Common myeloid progenitor, CD34-positive (primary cell): Measurements from ENCODE around the gene WWC2.

Experiments
- CTCF ChIA-PET: fragments of 350-600 bp; sonication (Branson Sonifier 250); formaldehyde crosslinking; loops from one replicate; lab custom pipeline; 2021; ENCODE audit warnings: antibody characterized with exemption; lab: Charles Lee
- POLR2A ChIA-PET: fragments of 350-600 bp; sonication (Branson Sonifier 250); formaldehyde crosslinking; loops from one replicate; lab custom pipeline; 2021; ENCODE audit warnings: antibody characterized with exemption; lab: Charles Lee
- DNase-seq, 3 donors: peaks; one replicate each; pipeline versions ENCODE4 v3.0.0 to v3.0.0-alpha.2; 2013
- H3K27ac ChIP-seq, 2 experiments: 1 replicate in 1 of 2; 2 replicates in 1 of 2; pipeline ENCODE4 v1.7.0; 2013; ENCODE audit warnings: inconsistent platforms in 2 of 2, low read length in 2 of 2, mild to moderate bottlenecking in 2 of 2, low read depth in 1 of 2, moderate library complexity in 1 of 2; ENCODE audit not compliant: severe bottlenecking in 2 of 2, insufficient read depth in 1 of 2, poor library complexity in 1 of 2
- H3K27me3 ChIP-seq, 5 experiments: replicated peaks in 2 of 5; 1 replicate in 3 of 5; 2 replicates in 2 of 5; pipeline versions ENCODE4 v1.6.1 to v1.7.0; 2013; ENCODE audit warnings: low read length in 4 of 5, mild to moderate bottlenecking in 2 of 5, moderate library complexity in 2 of 5, inconsistent platforms in 1 of 5; ENCODE audit not compliant: insufficient read depth in 5 of 5, control insufficient read depth in 4 of 5
- H3K36me3 ChIP-seq, 4 experiments: 1 replicate in 2 of 4; 2 replicates in 2 of 4; pipeline versions ENCODE4 v1.6.1 to v1.7.0; 2013; ENCODE audit warnings: low read length in 3 of 4, control low read depth in 1 of 4, mild to moderate bottlenecking in 1 of 4; ENCODE audit not compliant: control insufficient read depth in 4 of 4, insufficient read depth in 4 of 4
- H3K4me1 ChIP-seq, 4 experiments: 1 replicate in 3 of 4; 2 replicates in 1 of 4; pipeline versions ENCODE4 v1.6.1 to v1.7.1; 2013; ENCODE audit warnings: low read length in 3 of 4, mild to moderate bottlenecking in 3 of 4, control low read depth in 1 of 4, inconsistent platforms in 1 of 4, moderate library complexity in 1 of 4; ENCODE audit not compliant: control insufficient read depth in 4 of 4, insufficient read depth in 4 of 4; ENCODE audit errors: control extremely low read depth in 1 of 4
- H3K4me3 ChIP-seq, 7 experiments: 1 replicate in 4 of 7; 2 replicates in 3 of 7; pipeline versions ENCODE4 v1.5.1 to v1.7.0; 2013; ENCODE audit warnings: mild to moderate bottlenecking in 7 of 7, low read length in 6 of 7, moderate library complexity in 6 of 7, inconsistent platforms in 2 of 7, low read depth in 2 of 7, control low read depth in 1 of 7; ENCODE audit not compliant: insufficient read depth in 4 of 7, control insufficient read depth in 1 of 7; ENCODE audit errors: extremely low read depth in 1 of 7
- H3K9me3 ChIP-seq, 5 experiments: 1 replicate in 4 of 5; 2 replicates in 1 of 5; pipeline versions ENCODE4 v1.6.1 to v1.7.1; 2013; ENCODE audit warnings: low read length in 4 of 5, mild to moderate bottlenecking in 2 of 5, inconsistent platforms in 1 of 5, low read depth in 1 of 5, moderate library complexity in 1 of 5; ENCODE audit not compliant: control insufficient read depth in 4 of 5, insufficient read depth in 2 of 5; ENCODE audit errors: control extremely low read depth in 1 of 5
- WGBS: methylation state at CpG from one replicate; pipeline ENCODE4 v1.1.5; 2013; ENCODE audit not compliant: insufficient coverage; 5-methylcytosine and 5-hydroxymethylcytosine counted together

The WWC2 gene

GRCh38 chr4:183268556-183268955, 169.5 kb downstream of the WWC2 start:
- ChIA-PET CTCF (interaction anchor here (1.3 to 1.5 kb wide), 2 partner anchors 331 to 343 kb away, joined by 5 to 6 read pairs; no protein-coding TSS in a partner anchor), POLR2A (no interaction called here)
- Histone ChIP-seq H3K9me3 (no peaks in the 10 kb centered on the region), H3K4me3 (no peak overlapping the region), H3K36me3 (peaks cover 0 to 4% (median under 1%) of the 10 kb centered on the region in 4 experiments), H3K27me3 (no peaks in the 10 kb centered on the region), H3K27ac (no peak overlapping the region), H3K4me1 (no peaks in the 10 kb centered on the region)
- 94% methylated on average over 6 of the region's 9 CpGs for whole genome bisulfite sequencing
- DNase-seq = no peak

GRCh38 chr4:183272384-183272783, 173.3 kb downstream of the WWC2 start:
- CTCF ChIA-PET = interaction anchor here (3.0 kb wide), 1 partner anchor 10 kb away, joined by 16 read pairs; no protein-coding TSS in a partner anchor

GRCh38 chr4:183276106-183276505, 177.0 kb downstream of the WWC2 start:
- WGBS = no CpG with 5 or more reads among the region's 1 CpG
- Histone ChIP-seq H3K4me3 (no peak overlapping the region), H3K9me3 (peaks cover 0 to 22% (median 6%) of the 10 kb centered on the region in 5 experiments), H3K27me3 (no peaks in the 10 kb centered on the region), H3K4me1 (no peaks in the 10 kb centered on the region), H3K36me3 (peaks cover 2 to 8% (median 3%) of the 10 kb centered on the region in 4 experiments), H3K27ac (no peak overlapping the region)
- ChIA-PET POLR2A (no interaction called here), CTCF (interaction anchor here (2.5 kb wide), 1 partner anchor 17 kb away, joined by 5 read pairs; no protein-coding TSS in a partner anchor)
- no peak for DNase-seq

More at GRCh38 chr4:183272384-183272783, 173.3 kb downstream of the WWC2 start:
- DNase-seq = no peak
- Histone ChIP-seq H3K4me1 (no peaks in the 10 kb centered on the region), H3K36me3 (peaks cover 0 to 8% (median 3%) of the 10 kb centered on the region in 4 experiments), H3K27me3 (no peaks in the 10 kb centered on the region), H3K27ac (no peak overlapping the region), H3K4me3 (no peak overlapping the region), H3K9me3 (peaks cover 0 to 22% (median 6%) of the 10 kb centered on the region in 5 experiments)
- 100% methylated on average over 1 of the region's 3 CpGs for WGBS
- POLR2A ChIA-PET = no interaction called here

DNA sequence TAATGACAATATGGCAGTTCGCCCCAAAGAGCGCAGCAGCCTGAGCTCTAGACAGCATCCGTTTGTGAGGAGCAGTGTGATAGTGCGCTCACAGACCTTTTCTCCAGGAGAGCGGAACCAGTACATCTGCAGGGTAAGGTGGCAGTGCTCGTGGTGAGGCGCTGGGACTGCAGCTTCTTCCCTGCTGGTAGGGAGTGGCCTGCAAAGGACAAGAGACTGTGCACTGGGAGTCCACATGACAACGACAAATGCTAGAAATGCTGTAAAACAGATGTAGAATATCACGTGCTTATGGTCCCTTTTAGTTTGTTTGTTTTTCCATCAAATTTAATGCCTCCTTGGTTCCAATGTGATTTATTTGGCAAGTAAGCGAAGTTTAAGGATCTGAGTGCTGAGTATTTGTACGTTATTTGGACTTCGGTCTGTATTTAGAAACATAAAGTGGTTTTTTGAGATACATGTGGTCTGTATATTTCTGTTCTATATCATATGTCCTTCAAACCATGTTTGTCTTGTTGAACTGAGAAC, 185.3 kb downstream of the WWC2 start:
- WGBS = 97% methylated on average over 9 of the region's 12 CpGs
- Histone ChIP-seq H3K9me3 (peaks cover 0 to under 1% (median 0%) of the 10 kb centered on the region in 5 experiments), H3K4me3 (no peak overlapping the region), H3K4me1 (no peaks in the 10 kb centered on the region), H3K36me3 (peaks cover 0 to 23% (median 4%) of the 10 kb centered on the region in 4 experiments), H3K27ac (no peak overlapping the region), H3K27me3 (no peaks in the 10 kb centered on the region)
- no peak for DNase-seq
- ChIA-PET CTCF (interaction anchor here (1.3 kb wide), 1 partner anchor 22 kb away, joined by 3 read pairs; no protein-coding TSS in a partner anchor), POLR2A (no interaction called here)

DNA sequence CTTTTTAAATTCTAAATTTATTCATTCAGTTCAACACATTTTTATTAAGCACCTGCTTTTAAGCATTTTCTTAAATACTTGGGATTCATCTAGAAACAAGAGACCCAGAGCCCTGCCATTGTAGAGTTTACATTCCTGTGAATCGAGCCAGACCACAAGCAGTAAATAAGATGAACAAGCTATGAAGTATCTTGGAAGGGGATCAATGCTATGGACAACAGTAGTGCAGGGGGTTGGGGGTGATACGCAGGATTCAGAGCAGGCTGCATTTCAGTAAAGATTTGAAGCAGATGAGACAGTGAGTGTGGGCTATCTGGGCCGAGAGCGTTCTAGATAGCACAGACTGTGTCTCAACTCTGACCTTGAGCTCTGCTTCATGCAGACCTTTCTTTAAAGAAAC, 185.9 kb downstream of the WWC2 start:
- ChIA-PET CTCF (no interaction called here), POLR2A (no interaction called here)
- Histone ChIP-seq H3K4me3 (no peak overlapping the region), H3K4me1 (no peaks in the 10 kb centered on the region), H3K9me3 (peaks cover 0 to 3% (median 0%) of the 10 kb centered on the region in 5 experiments), H3K27me3 (no peaks in the 10 kb centered on the region), H3K27ac (no peak overlapping the region), H3K36me3 (peaks cover 0 to 26% (median 5%) of the 10 kb centered on the region in 4 experiments)
- DNase-seq = no peak
- whole genome bisulfite sequencing = 88% methylated on average over 1 of the region's 4 CpGs

DNA sequence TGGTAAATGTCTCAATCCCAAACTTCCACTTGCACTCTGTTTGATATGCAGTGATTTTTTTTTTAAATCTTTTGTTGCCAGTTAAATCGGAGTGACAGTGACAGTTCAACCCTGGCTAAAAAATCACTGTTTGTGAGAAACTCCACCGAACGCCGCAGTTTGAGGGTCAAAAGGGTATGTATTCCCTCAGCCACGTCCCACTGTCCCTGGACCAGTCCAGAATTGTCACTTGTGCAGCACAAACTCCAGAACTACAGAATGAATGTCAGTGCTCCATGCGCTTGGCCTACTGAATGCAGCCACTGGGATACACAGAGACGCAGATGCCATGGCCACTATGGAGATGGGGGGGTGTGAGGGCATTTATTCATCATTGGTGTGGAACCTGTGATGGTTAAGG, 186.8 kb downstream of the WWC2 start:
- no peak for DNase-seq
- no peaks in the 10 kb centered on the region for H3K27me3 ChIP-seq
- peaks cover 0 to 3% (median 0%) of the 10 kb centered on the region in 5 experiments for H3K9me3 ChIP-seq
- no peaks in the 10 kb centered on the region for H3K4me1 ChIP-seq
- no peak overlapping the region for H3K27ac ChIP-seq
- ChIA-PET POLR2A (no interaction called here), CTCF (interaction anchor here (1.1 to 1.2 kb wide), 2 partner anchors 26 to 28 kb away, joined by 3 read pairs; no protein-coding TSS in a partner anchor)
- H3K4me3 ChIP-seq = no peak overlapping the region
- 96% methylated on average over 5 of the region's 7 CpGs for WGBS
- peaks cover 0 to 26% (median 4%) of the 10 kb centered on the region in 4 experiments for H3K36me3 ChIP-seq

DNA sequence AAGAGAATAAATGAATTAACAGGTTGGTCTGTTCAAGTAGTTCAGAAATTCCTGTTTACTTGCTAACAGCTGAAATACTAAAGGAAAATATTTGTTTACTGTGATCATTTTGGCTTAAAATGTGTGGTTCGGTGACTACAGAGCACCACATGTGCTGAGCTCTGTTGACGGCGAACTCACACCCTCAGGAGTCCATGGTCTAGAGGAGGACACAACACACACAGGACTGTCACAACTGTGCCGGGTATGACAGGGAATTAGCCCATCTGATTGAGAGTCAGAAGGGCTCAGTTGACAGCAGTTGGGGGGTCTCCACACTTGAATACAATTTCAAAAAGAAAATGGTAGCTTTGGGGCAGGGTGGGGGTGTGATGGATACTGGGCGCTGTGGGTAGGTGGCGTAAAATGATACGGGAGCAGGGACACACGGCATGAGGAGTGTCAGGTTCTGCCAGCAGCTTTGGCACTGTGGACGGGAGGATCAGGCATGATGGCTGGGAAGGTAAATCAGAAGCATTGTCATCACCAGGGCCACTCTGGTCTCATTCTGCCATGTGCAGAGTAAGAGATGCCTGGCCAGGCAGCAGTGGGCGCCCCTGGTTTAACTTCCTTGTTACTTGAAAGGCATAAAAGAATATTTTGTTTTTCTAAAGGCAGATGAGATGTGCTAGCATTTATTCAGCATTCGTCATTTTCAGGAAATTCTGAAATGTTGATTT, 187.7 kb downstream of the WWC2 start:
- Histone ChIP-seq H3K27me3 (no peaks in the 10 kb centered on the region), H3K27ac (no peak overlapping the region), H3K36me3 (peaks cover 0 to 26% (median 4%) of the 10 kb centered on the region in 4 experiments), H3K4me1 (no peaks in the 10 kb centered on the region), H3K9me3 (peaks cover 0 to 3% (median 0%) of the 10 kb centered on the region in 5 experiments), H3K4me3 (no peak overlapping the region)
- WGBS = 100% methylated on average over 9 of the region's 11 CpGs
- ChIA-PET POLR2A (no interaction called here), CTCF (interaction anchor here (1.1 to 1.2 kb wide), 2 partner anchors 27 to 29 kb away, joined by 3 read pairs; no protein-coding TSS in a partner anchor)
- no peak for DNase-seq
